ENCODE results near the gene GPR17. TPM values are rescaled to one million over a fixed set of nuclear protein-coding genes. Genes with fewer than 3 reads are reported as not detected.

The GPR17 gene
- total and polyA plus RNA-seq, 2 experiments from 2014 or later: 0.39 TPM; not detected in 1

- Histone ChIP-seq H2AFZ (no peak overlapping the region), H3K36me3 (replicated peaks; ENCODE audit: insufficient read depth, low read depth) (no peaks in the 10 kb centered on the region)
- DNase-seq (ENCODE audit: low spot score): peak; percentile 2
Observed at GRCh38 chr2:127609818-127610217, 36.1 kb upstream of the GPR17 start.

GRCh38 chr2:127610561-127610960 is 35.4 kb upstream of the GPR17 start:
- TF ChIP-seq EZH2phosphoT487 (IDR thresholded peaks at IDR 0.05; ENCODE audit: low read depth, severe bottlenecking, unreplicated experiment) (no peak), CTCF (IDR thresholded peaks at IDR 0.05; ENCODE audit: poor library complexity) (no peak), EZH2 (IDR thresholded peaks at IDR 0.05; ENCODE audit: borderline replicate concordance) (no peak)
- no peaks in the 10 kb centered on the region for H4K20me1 ChIP-seq (ENCODE audit: insufficient read depth, poor library complexity, severe bottlenecking)
- no peak overlapping the region for H3K4me2 ChIP-seq
- no peaks in the 10 kb centered on the region for H3K36me3 ChIP-seq (replicated peaks; ENCODE audit: insufficient read depth, low read depth)
- H3K27ac ChIP-seq: no peak overlapping the region
- no peaks in the 10 kb centered on the region for H3K79me2 ChIP-seq
- no peaks in the 10 kb centered on the region for H3K9me3 ChIP-seq (ENCODE audit: low read depth)
- H3K9me2 ChIP-seq (replicated peaks; ENCODE audit: insufficient read depth): no peaks in the 10 kb centered on the region
- DNase-seq (ENCODE audit: low spot score): peak; percentile 1
- no peaks in the 10 kb centered on the region for H3K4me1 ChIP-seq (ENCODE audit: insufficient read depth)
- no peaks in the 10 kb centered on the region for H3K27me3 ChIP-seq
- H3K4me3 ChIP-seq: no peak overlapping the region
- WGBS (ENCODE audit: low lambda C conversion rate, missing lambda C conversion rate): 100% methylated on average over 1 of the region's 1 CpG
- no peak overlapping the region for H2AFZ ChIP-seq

More at GRCh38 chr2:127609818-127610217, 36.1 kb upstream of the GPR17 start:
- Histone ChIP-seq H3K27me3 (no peaks in the 10 kb centered on the region), H3K4me2 (no peak overlapping the region), H4K20me1 (ENCODE audit: insufficient read depth, poor library complexity, severe bottlenecking) (no peaks in the 10 kb centered on the region), H3K4me1 (ENCODE audit: insufficient read depth) (no peaks in the 10 kb centered on the region), H3K9me3 (ENCODE audit: low read depth) (no peaks in the 10 kb centered on the region), H3K9me2 (replicated peaks; ENCODE audit: insufficient read depth) (no peaks in the 10 kb centered on the region), H3K27ac (no peak overlapping the region), H3K4me3 (no peak overlapping the region), H3K79me2 (no peaks in the 10 kb centered on the region)
- WGBS (ENCODE audit: low lambda C conversion rate, missing lambda C conversion rate): 96% methylated on average over 8 of the region's 8 CpGs
- TF ChIP-seq EZH2phosphoT487 (IDR thresholded peaks at IDR 0.05; ENCODE audit: low read depth, severe bottlenecking, unreplicated experiment) (no peak), CTCF (IDR thresholded peaks at IDR 0.05; ENCODE audit: poor library complexity) (no peak), EZH2 (IDR thresholded peaks at IDR 0.05; ENCODE audit: borderline replicate concordance) (no peak)

- no peak overlapping the region for H3K4me3 ChIP-seq
- WGBS (ENCODE audit: low lambda C conversion rate, missing lambda C conversion rate): 88% methylated on average over 11 of the region's 11 CpGs
Observed at GRCh38 chr2:127611076-127611925, 34.7 kb upstream of the GPR17 start.

GRCh38 chr2:127612111-127612822 is 33.7 kb upstream of the GPR17 start:
- H3K27me3 ChIP-seq: no peaks in the 10 kb centered on the region
- H3K9me3 ChIP-seq (ENCODE audit: low read depth): no peaks in the 10 kb centered on the region
- DNase-seq (ENCODE audit: low spot score): peak; percentile 2
- H4K20me1 ChIP-seq (ENCODE audit: insufficient read depth, poor library complexity, severe bottlenecking): no peaks in the 10 kb centered on the region
- H2AFZ ChIP-seq: no peak overlapping the region
- no peak overlapping the region for H3K27ac ChIP-seq
- no peaks in the 10 kb centered on the region for H3K4me1 ChIP-seq (ENCODE audit: insufficient read depth)
- H3K79me2 ChIP-seq: no peaks in the 10 kb centered on the region
- H3K9me2 ChIP-seq (replicated peaks; ENCODE audit: insufficient read depth): no peaks in the 10 kb centered on the region
- no peak overlapping the region for H3K4me2 ChIP-seq
- no peak overlapping the region for H3K4me3 ChIP-seq
- H3K36me3 ChIP-seq (replicated peaks; ENCODE audit: insufficient read depth, low read depth): no peaks in the 10 kb centered on the region
- TF ChIP-seq EZH2phosphoT487 (IDR thresholded peaks at IDR 0.05; ENCODE audit: low read depth, severe bottlenecking, unreplicated experiment): no peak
- no peak for TF ChIP-seq CTCF (IDR thresholded peaks at IDR 0.05; ENCODE audit: poor library complexity)
- no peak for TF ChIP-seq EZH2 (IDR thresholded peaks at IDR 0.05; ENCODE audit: borderline replicate concordance)
- 92% methylated on average over 9 of the region's 13 CpGs for WGBS (ENCODE audit: low lambda C conversion rate, missing lambda C conversion rate)

More at GRCh38 chr2:127611076-127611925, 34.7 kb upstream of the GPR17 start:
- no peak for TF ChIP-seq EZH2phosphoT487 (IDR thresholded peaks at IDR 0.05; ENCODE audit: low read depth, severe bottlenecking, unreplicated experiment)
- Histone ChIP-seq H3K9me2 (replicated peaks; ENCODE audit: insufficient read depth) (no peaks in the 10 kb centered on the region), H3K79me2 (no peaks in the 10 kb centered on the region), H2AFZ (no peak overlapping the region), H3K9me3 (ENCODE audit: low read depth) (no peaks in the 10 kb centered on the region), H3K27ac (no peak overlapping the region), H3K4me2 (no peak overlapping the region), H3K27me3 (no peaks in the 10 kb centered on the region), H3K36me3 (replicated peaks; ENCODE audit: insufficient read depth, low read depth) (no peaks in the 10 kb centered on the region), H4K20me1 (ENCODE audit: insufficient read depth, poor library complexity, severe bottlenecking) (no peaks in the 10 kb centered on the region), H3K4me1 (ENCODE audit: insufficient read depth) (no peaks in the 10 kb centered on the region)
- DNase-seq (ENCODE audit: low spot score): peak; percentile 2
